HCT116 (cell line): ENCODE results near the gene RSPH6A. TPM values are rescaled to one million over a fixed set of nuclear protein-coding genes. Genes with fewer than 3 reads are reported as not detected.

ENCODE experiments used
- ATAC-seq: fragments of 200-7000 bp; cut with Tn5 transposase; 2 replicates; pipeline ENCODE4 v1.9.1; 2020; ENCODE audit warnings: mild to moderate bottlenecking, moderate library complexity
- BruUV-seq: library from RNA; stranded (reverse); fragments of 400-500 nt; replicated peaks from 2 replicates; lab custom pipeline; 2021; lab: Mats Ljungman, UMichigan
- CTCF ChIA-PET: fragments of 300-600 bp; sonication (Branson Sonifier 250); formaldehyde crosslinking; loops from one replicate; lab custom pipeline; 2021; ENCODE audit warnings: antibody characterized with exemption; lab: Charles Lee
- POLR2A ChIA-PET: fragments of 300-600, 350-600 bp; sonication (Branson Sonifier 250); formaldehyde crosslinking; loops from one replicate; lab custom pipeline; 2021; ENCODE audit warnings: antibody characterized with exemption; lab: Charles Lee
- RAD21 ChIA-PET, 2 experiments: fragments of 300-600 bp; sonication (Branson Sonifier 250); formaldehyde crosslinking; loops; one replicate each; lab custom pipeline; 2023; ENCODE audit warnings: low total read pairs in 2 of 2; ENCODE audit not compliant: uncharacterized antibody in 2 of 2, unreplicated experiment in 2 of 2, low non-redundant PET in 1 of 2; lab: Charles Lee
- DNase-seq: peaks from one replicate; pipeline ENCODE4 v3.0.0-alpha.2; 2010; ENCODE audit warnings: low read depth, low spot score
- H2AFZ ChIP-seq: fragments of 200-600 bp; shearing (Covaris generic), sonication (generic); 2 replicates; pipeline ENCODE4 v1.6.1; 2017; ENCODE audit warnings: low read depth, mixed run types, mixed read lengths, antibody characterized with exemption, low read length; ENCODE audit not compliant: poor library complexity, severe bottlenecking
- H3K27ac ChIP-seq: 2 replicates; pipeline ENCODE4 v1.5.1; 2012; ENCODE audit warnings: low read depth, low read length
- H3K27me3 ChIP-seq: fragments of 200-600 bp; sonication (generic); 2 replicates; pipeline ENCODE4 v1.6.1; 2016; ENCODE audit warnings: mixed run types, low read length, mixed read lengths; ENCODE audit not compliant: insufficient read depth
- H3K36me3 ChIP-seq, 2 experiments: fragments of 200-500 bp in 1 of 2; fragments of 200-600 bp in 1 of 2; sonication (Bioruptor generic) in 1 of 2; sonication (generic) in 1 of 2; 2 replicates each; pipeline versions ENCODE4 v1.5.1 to v1.6.1; 2014 to 2016; ENCODE audit warnings: low read length in 2 of 2, inconsistent platforms in 1 of 2, mixed read lengths in 1 of 2, mixed run types in 1 of 2; ENCODE audit not compliant: insufficient read depth in 2 of 2, control insufficient read depth in 1 of 2
- H3K4me1 ChIP-seq, 2 experiments: fragments of 200-600 bp in 1 of 2; sonication (generic) in 1 of 2; 2 replicates each; pipeline versions ENCODE4 v1.5.1 to v1.6.1; 2012 to 2017; ENCODE audit warnings: low read length in 2 of 2, inconsistent platforms in 1 of 2, mild to moderate bottlenecking in 1 of 2, mixed read lengths in 1 of 2, mixed run types in 1 of 2, moderate library complexity in 1 of 2; ENCODE audit not compliant: insufficient read depth in 2 of 2, control insufficient read depth in 1 of 2
- H3K4me2 ChIP-seq: fragments of 200-600 bp; sonication (generic); 2 replicates; pipeline ENCODE4 v1.6.1; 2017; ENCODE audit warnings: mixed run types, low read length, mixed read lengths
- H3K4me3 ChIP-seq, 2 experiments: fragments of 200-600 bp in 1 of 2; sonication (generic) in 1 of 2; replicated peaks in 1 of 2; 2 replicates each; pipeline ENCODE4 v1.5.1; 2011 to 2016; ENCODE audit warnings: low read length in 2 of 2, control low read depth in 1 of 2, low read depth in 1 of 2, mild to moderate bottlenecking in 1 of 2, mixed read lengths in 1 of 2, mixed run types in 1 of 2
- H3K79me2 ChIP-seq: fragments of 200-600 bp; sonication (generic); 2 replicates; pipeline ENCODE4 v1.6.1; 2017; ENCODE audit warnings: mild to moderate bottlenecking, mixed run types, low read length, moderate library complexity, mixed read lengths; ENCODE audit not compliant: insufficient read depth
- H3K9ac ChIP-seq: fragments of 200-600 bp; sonication (generic); 2 replicates; pipeline ENCODE4 v1.6.1; 2016; ENCODE audit warnings: low read length, mixed read lengths
- H3K9me2 ChIP-seq: fragments of 200-600 bp; sonication (generic), shearing (Covaris generic); 2 replicates; pipeline ENCODE4 v1.6.1; 2017; ENCODE audit warnings: mixed run types, mild to moderate bottlenecking, moderate library complexity; ENCODE audit not compliant: insufficient read depth
- H3K9me3 ChIP-seq, 2 experiments: fragments of 200-500 bp in 1 of 2; fragments of 200-600 bp in 1 of 2; sonication (Bioruptor generic) in 1 of 2; sonication (generic) in 1 of 2; 2 replicates each; pipeline ENCODE4 v1.6.1; 2014 to 2017; ENCODE audit warnings: low read length in 2 of 2, mixed read lengths in 2 of 2, inconsistent platforms in 1 of 2, low read depth in 1 of 2, mild to moderate bottlenecking in 1 of 2, mixed run types in 1 of 2, moderate library complexity in 1 of 2; ENCODE audit not compliant: control insufficient read depth in 1 of 2, insufficient read depth in 1 of 2
- H4K20me1 ChIP-seq: fragments of 200-600 bp; sonication (generic), shearing (Covaris generic); 2 replicates; pipeline ENCODE4 v1.6.1; 2017; ENCODE audit warnings: mixed run types, mild to moderate bottlenecking, moderate library complexity; ENCODE audit not compliant: insufficient read depth
- CBX3 ChIP-seq: IDR thresholded peaks from 2 replicates; pipeline ENCODE4 v1.6.1; 2012; ENCODE audit warnings: low read depth
- CEBPB ChIP-seq: IDR thresholded peaks from 2 replicates; pipeline ENCODE4 v1.6.1; 2012; ENCODE audit warnings: low read depth
- EGR1 ChIP-seq: IDR thresholded peaks from 2 replicates; pipeline ENCODE4 v1.6.1; 2012; ENCODE audit warnings: low read depth
- ELF1 ChIP-seq: IDR thresholded peaks from 2 replicates; pipeline ENCODE4 v1.6.1; 2012; ENCODE audit warnings: low read depth, borderline replicate concordance
- FOSL1 ChIP-seq: IDR thresholded peaks from 2 replicates; pipeline ENCODE4 v1.6.1; 2012; ENCODE audit warnings: low read depth
- JUND ChIP-seq: IDR thresholded peaks from 2 replicates; pipeline ENCODE4 v1.6.1; 2012
- POLR2A ChIP-seq: IDR thresholded peaks from 2 replicates; pipeline ENCODE4 v1.7.0; 2011; ENCODE audit warnings: borderline replicate concordance; ENCODE audit not compliant: insufficient read depth, insufficient read length; ENCODE audit errors: extremely low read depth
- POLR2AphosphoS5 ChIP-seq: IDR thresholded peaks from 2 replicates; pipeline ENCODE4 v1.6.1; 2011; ENCODE audit warnings: mild to moderate bottlenecking, low read depth, low read length, moderate library complexity
- RAD21 ChIP-seq: IDR thresholded peaks from 2 replicates; pipeline ENCODE4 v1.6.1; 2012; ENCODE audit warnings: low read depth, mild to moderate bottlenecking
- SP1 ChIP-seq: IDR thresholded peaks from 2 replicates; pipeline ENCODE4 v1.6.1; 2012; ENCODE audit warnings: low read depth
- SRF ChIP-seq: IDR thresholded peaks from 2 replicates; pipeline ENCODE4 v1.6.1; 2012; ENCODE audit warnings: low read depth
- TCF7L2 ChIP-seq: IDR thresholded peaks from 2 replicates; pipeline ENCODE4 v1.7.0; 2011; ENCODE audit warnings: borderline replicate concordance, inconsistent platforms; ENCODE audit not compliant: insufficient read depth, insufficient read length; ENCODE audit errors: extremely low read depth
- YY1 ChIP-seq: IDR thresholded peaks from 2 replicates; pipeline ENCODE4 v1.6.1; 2011; ENCODE audit warnings: low read length, low read depth, moderate library complexity, mild to moderate bottlenecking; ENCODE audit not compliant: insufficient replicate concordance; ENCODE audit errors: extremely low read depth
- ZFX ChIP-seq: fragments of 450-650 bp; IDR thresholded peaks from 2 replicates; pipeline ENCODE4 v1.6.1; 2017
- ZNF274 ChIP-seq: fragments of 200-500 bp; sonication (Bioruptor generic); IDR thresholded peaks from 2 replicates; pipeline ENCODE4 v1.6.1; 2014; ENCODE audit warnings: mild to moderate bottlenecking, low read depth, low read length, inconsistent platforms
- intact Hi-C: fragments of 100-400 bp; cut with micrococcal nuclease; formaldehyde crosslinking; loops from 2 replicates; pipeline ENCODE4 v1.10.0; 2022
- total RNA-seq: library from RNA; stranded (reverse); gene quantifications from one replicate; pipeline ENCODE4 v1.2.1, GENCODE V29; 2021; ENCODE audit not compliant: unreplicated experiment
- TF ChIP-seq, protein P1 (sequence below): IDR thresholded peaks from 2 replicates; pipeline ENCODE4 v1.6.1; 2012; ENCODE audit warnings: low read depth
- TF ChIP-seq, protein P2 (sequence below): IDR thresholded peaks from 2 replicates; pipeline ENCODE4 v1.6.1; 2011; ENCODE audit warnings: mild to moderate bottlenecking, low read length, moderate library complexity; ENCODE audit not compliant: insufficient replicate concordance; ENCODE audit errors: extremely low read depth
- TF ChIP-seq, protein P3 (sequence below), 3 experiments: fragments of 200-600 bp in 1 of 3; sonication (generic) in 1 of 3; IDR thresholded peaks in 2 of 3; conservative IDR thresholded peaks in 1 of 3; 2 replicates each; pipeline ENCODE4 v1.5.1; 2012 to 2017; ENCODE audit warnings: low read depth in 2 of 3, low read length in 2 of 3, antibody characterized with exemption in 1 of 3, borderline replicate concordance in 1 of 3, control low read depth in 1 of 3, mild to moderate bottlenecking in 1 of 3, mixed read lengths in 1 of 3, mixed run types in 1 of 3, moderate library complexity in 1 of 3; ENCODE audit not compliant: insufficient read depth in 1 of 3
- TF ChIP-seq, protein P4 (sequence below): IDR thresholded peaks from 2 replicates; pipeline ENCODE4 v1.6.1; 2012

RSPH6A gene
- total RNA-seq, 1 experiment from 2014 or later: 0.57 TPM

DNA sequence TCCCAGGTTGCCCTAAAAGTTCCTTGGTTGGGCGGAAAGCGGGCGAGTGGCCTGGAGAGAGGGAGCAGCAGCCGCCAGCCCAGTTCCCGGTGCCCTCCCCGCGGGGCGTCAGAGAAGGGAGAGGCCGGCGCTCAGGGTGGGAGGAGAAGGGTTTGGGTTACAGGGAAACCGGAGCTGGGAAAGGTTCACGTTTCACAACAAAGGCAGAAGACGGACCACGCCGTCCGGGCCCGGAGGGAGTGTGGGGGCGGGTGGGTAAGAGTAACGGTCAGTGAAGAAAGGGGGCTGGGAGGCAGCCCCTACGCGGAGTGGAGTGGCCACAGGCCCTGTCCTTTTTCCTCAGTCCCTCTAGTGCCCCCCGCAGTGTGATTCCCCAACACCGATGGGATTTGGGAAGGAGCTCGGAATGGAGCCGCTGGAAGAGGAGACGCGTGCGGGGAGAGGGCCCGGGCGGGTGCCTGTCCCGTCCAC is 47.7 kb downstream of the RSPH6A start:
- RAD21 ChIA-PET: interaction anchor here in 1 of 2 experiments (0.6 kb wide), 1 partner anchor 50 kb away, joined by 5 read pairs; no protein-coding TSS in a partner anchor
- Histone ChIP-seq H2AFZ (no peak overlapping the region), H3K4me2 (peak overlapping the region; percentile 92), H4K20me1 (no peaks in the 10 kb centered on the region), H3K79me2 (no peaks in the 10 kb centered on the region), H3K4me3 (peak overlapping the region; percentile 80 to 84), H3K9ac (peak overlapping the region; percentile 84), H3K9me3 (no peaks in the 10 kb centered on the region), H3K9me2 (no peaks in the 10 kb centered on the region), H3K27ac (peak overlapping the region; percentile 98), H3K4me1 (peaks cover 14 to 48% of the 10 kb centered on the region in 2 experiments), H3K27me3 (no peaks in the 10 kb centered on the region), H3K36me3 (no peaks in the 10 kb centered on the region)
- intact Hi-C loops: no loop called here
- TF ChIP-seq, protein P1, sequence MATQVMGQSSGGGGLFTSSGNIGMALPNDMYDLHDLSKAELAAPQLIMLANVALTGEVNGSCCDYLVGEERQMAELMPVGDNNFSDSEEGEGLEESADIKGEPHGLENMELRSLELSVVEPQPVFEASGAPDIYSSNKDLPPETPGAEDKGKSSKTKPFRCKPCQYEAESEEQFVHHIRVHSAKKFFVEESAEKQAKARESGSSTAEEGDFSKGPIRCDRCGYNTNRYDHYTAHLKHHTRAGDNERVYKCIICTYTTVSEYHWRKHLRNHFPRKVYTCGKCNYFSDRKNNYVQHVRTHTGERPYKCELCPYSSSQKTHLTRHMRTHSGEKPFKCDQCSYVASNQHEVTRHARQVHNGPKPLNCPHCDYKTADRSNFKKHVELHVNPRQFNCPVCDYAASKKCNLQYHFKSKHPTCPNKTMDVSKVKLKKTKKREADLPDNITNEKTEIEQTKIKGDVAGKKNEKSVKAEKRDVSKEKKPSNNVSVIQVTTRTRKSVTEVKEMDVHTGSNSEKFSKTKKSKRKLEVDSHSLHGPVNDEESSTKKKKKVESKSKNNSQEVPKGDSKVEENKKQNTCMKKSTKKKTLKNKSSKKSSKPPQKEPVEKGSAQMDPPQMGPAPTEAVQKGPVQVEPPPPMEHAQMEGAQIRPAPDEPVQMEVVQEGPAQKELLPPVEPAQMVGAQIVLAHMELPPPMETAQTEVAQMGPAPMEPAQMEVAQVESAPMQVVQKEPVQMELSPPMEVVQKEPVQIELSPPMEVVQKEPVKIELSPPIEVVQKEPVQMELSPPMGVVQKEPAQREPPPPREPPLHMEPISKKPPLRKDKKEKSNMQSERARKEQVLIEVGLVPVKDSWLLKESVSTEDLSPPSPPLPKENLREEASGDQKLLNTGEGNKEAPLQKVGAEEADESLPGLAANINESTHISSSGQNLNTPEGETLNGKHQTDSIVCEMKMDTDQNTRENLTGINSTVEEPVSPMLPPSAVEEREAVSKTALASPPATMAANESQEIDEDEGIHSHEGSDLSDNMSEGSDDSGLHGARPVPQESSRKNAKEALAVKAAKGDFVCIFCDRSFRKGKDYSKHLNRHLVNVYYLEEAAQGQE: no peak
- TF ChIP-seq ELF1: no peak
- TF ChIP-seq EGR1: peak; percentile 88
- TF ChIP-seq, protein P2, sequence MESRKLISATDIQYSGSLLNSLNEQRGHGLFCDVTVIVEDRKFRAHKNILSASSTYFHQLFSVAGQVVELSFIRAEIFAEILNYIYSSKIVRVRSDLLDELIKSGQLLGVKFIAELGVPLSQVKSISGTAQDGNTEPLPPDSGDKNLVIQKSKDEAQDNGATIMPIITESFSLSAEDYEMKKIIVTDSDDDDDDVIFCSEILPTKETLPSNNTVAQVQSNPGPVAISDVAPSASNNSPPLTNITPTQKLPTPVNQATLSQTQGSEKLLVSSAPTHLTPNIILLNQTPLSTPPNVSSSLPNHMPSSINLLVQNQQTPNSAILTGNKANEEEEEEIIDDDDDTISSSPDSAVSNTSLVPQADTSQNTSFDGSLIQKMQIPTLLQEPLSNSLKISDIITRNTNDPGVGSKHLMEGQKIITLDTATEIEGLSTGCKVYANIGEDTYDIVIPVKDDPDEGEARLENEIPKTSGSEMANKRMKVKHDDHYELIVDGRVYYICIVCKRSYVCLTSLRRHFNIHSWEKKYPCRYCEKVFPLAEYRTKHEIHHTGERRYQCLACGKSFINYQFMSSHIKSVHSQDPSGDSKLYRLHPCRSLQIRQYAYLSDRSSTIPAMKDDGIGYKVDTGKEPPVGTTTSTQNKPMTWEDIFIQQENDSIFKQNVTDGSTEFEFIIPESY: no peak
- TF ChIP-seq POLR2AphosphoS5: peak; percentile 33; the same call in 1 of the 2 replicates
- no peak for TF ChIP-seq SRF
- TF ChIP-seq ZNF274: no peak
- TF ChIP-seq, protein P3, sequence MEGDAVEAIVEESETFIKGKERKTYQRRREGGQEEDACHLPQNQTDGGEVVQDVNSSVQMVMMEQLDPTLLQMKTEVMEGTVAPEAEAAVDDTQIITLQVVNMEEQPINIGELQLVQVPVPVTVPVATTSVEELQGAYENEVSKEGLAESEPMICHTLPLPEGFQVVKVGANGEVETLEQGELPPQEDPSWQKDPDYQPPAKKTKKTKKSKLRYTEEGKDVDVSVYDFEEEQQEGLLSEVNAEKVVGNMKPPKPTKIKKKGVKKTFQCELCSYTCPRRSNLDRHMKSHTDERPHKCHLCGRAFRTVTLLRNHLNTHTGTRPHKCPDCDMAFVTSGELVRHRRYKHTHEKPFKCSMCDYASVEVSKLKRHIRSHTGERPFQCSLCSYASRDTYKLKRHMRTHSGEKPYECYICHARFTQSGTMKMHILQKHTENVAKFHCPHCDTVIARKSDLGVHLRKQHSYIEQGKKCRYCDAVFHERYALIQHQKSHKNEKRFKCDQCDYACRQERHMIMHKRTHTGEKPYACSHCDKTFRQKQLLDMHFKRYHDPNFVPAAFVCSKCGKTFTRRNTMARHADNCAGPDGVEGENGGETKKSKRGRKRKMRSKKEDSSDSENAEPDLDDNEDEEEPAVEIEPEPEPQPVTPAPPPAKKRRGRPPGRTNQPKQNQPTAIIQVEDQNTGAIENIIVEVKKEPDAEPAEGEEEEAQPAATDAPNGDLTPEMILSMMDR (IDR thresholded peaks at IDR 0.05 in 2 of 3, conservative IDR thresholded peaks at IDR 0.05 in 1 of 3; ENCODE audit: borderline replicate concordance in 1 of 3, insufficient read depth in 1 of 3, low read depth in 2 of 3, low read length in 2 of 3): no peak
- TF ChIP-seq CEBPB: no peak
- no peak for TF ChIP-seq CBX3
- TF ChIP-seq POLR2A: no peak
- no peak for TF ChIP-seq ZFX
- no peak for TF ChIP-seq SP1
- no peak for TF ChIP-seq FOSL1
- TF ChIP-seq YY1: no peak
- no peak for TF ChIP-seq RAD21
- TF ChIP-seq, protein P4, sequence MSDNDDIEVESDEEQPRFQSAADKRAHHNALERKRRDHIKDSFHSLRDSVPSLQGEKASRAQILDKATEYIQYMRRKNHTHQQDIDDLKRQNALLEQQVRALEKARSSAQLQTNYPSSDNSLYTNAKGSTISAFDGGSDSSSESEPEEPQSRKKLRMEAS: peak; percentile 76
- no peak for TF ChIP-seq TCF7L2
- TF ChIP-seq JUND: no peak
- BruUV-seq: no TSS peak
- no peak for DNase-seq
- CTCF ChIA-PET: interaction anchor here (1.0 to 4.2 kb wide), 4 partner anchors 11 to 310 kb away, joined by 3 to 71 read pairs (median 5); partner anchors contain the start of genes QPCTL and SNRPD2
- ATAC-seq: peak; percentile 12
- POLR2A ChIA-PET: interaction anchor here (0.8 to 3.6 kb wide), 2 partner anchors 14 to 75 kb away, joined by 3 to 50 read pairs; partner anchors contain the start of genes DMPK, QPCTL and SNRPD2
